Epithelial cell of proximal tubule (primary cell): ENCODE data around the gene SORCS3. TPM values are rescaled to one million over a fixed set of nuclear protein-coding genes. Genes with fewer than 3 reads are reported as not detected.

ENCODE experiments used
- DNase-seq: peaks from one replicate; pipeline ENCODE4 v3.0.0-alpha.2; 2011; ENCODE audit warnings: low read depth
- H3K4me3 ChIP-seq: 2 replicates; pipeline ENCODE4 v1.5.1; 2011; ENCODE audit warnings: low read depth, mild to moderate bottlenecking, low read length
- total RNA-seq: library from RNA; depleted of rRNA; stranded (reverse); fragments of >200 nt; gene quantifications from 2 replicates; pipeline ENCODE4 v1.2.3, GENCODE V29; 2015
- TF ChIP-seq, protein P1 (sequence below): conservative IDR thresholded peaks from 2 replicates; pipeline ENCODE4 v1.5.1; 2012; ENCODE audit warnings: low read depth, mild to moderate bottlenecking, low read length

The SORCS3 gene
- total RNA-seq, 1 donor from 2014 or later = 0.06 TPM

DNA sequence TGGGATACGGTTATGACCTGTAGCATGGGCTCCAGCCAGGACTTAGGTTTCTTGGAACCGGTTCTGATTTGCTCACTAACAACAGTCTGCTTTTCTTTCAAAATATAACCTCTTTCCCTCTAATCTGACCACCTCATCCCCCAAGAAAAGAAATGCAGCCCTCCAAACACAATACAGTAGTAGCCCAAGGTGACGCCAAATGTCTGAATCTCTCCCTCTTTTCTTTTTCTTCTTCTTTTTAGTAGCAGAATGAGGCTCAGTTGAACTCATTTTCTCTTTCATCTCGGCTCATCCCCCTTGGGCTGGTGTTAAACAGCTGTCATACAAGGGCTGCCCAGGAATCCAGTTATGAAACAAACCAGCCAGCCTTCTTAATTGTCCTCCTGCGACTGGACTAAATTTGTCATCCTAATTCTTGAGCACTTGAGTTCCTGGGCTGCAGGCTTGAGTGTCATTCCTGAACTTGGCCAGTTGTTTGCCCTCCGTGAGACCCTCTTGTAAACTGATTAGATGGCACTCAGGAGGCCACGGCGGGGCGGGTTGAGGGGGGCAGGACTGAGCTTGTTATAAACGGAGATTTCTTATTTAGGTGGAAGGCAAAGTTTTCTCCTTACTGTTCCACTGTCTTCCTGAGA, 94.8 kb downstream of the SORCS3 start:
- no peak for DNase-seq
- TF ChIP-seq, protein P1, sequence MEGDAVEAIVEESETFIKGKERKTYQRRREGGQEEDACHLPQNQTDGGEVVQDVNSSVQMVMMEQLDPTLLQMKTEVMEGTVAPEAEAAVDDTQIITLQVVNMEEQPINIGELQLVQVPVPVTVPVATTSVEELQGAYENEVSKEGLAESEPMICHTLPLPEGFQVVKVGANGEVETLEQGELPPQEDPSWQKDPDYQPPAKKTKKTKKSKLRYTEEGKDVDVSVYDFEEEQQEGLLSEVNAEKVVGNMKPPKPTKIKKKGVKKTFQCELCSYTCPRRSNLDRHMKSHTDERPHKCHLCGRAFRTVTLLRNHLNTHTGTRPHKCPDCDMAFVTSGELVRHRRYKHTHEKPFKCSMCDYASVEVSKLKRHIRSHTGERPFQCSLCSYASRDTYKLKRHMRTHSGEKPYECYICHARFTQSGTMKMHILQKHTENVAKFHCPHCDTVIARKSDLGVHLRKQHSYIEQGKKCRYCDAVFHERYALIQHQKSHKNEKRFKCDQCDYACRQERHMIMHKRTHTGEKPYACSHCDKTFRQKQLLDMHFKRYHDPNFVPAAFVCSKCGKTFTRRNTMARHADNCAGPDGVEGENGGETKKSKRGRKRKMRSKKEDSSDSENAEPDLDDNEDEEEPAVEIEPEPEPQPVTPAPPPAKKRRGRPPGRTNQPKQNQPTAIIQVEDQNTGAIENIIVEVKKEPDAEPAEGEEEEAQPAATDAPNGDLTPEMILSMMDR = no peak
- no peak overlapping the region for H3K4me3 ChIP-seq

DNA sequence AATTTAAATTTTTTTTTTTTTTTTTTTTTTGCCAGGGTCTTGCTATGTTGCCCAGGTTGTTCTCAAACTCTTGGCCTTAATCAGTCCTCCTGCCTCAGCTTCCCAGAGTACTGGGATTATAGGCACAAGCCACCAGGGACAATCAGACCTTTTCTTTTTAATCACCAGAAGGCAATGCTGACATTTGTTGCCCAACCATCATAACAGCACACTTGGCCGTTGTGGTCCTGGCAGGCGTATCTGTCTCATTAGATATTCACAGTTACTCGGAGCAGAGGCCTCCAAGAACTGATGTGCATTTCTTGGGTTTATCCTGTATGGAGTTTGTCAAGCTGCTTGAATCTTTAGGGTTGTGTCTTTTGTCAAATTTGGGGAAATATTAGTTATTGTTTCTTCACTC, 100.0 kb downstream of the SORCS3 start:
- no peak for DNase-seq
- TF ChIP-seq, protein P1 = no peak
- no peak overlapping the region for H3K4me3 ChIP-seq

DNA sequence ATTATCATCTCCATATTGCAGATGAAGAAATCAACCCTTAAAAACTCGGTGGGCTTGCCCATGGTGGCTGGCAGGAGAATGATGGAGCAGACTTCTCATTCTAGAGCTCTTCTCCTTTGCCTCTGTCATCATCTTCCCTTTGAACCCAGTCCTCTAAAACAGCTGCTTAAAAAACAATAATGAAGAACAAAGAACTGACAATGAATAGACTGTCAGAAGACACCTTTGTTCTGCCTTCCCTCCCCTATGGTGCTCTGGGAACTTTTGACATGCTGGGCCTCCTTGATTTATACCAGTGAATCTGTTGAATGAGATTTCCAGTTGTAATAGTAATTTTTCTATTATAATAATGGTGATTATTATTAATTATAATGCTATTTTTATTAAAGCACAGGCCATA, 103.0 kb downstream of the SORCS3 start:
- H3K4me3 ChIP-seq = no peak overlapping the region
- TF ChIP-seq, protein P1 = no peak
- no peak for DNase-seq

DNA sequence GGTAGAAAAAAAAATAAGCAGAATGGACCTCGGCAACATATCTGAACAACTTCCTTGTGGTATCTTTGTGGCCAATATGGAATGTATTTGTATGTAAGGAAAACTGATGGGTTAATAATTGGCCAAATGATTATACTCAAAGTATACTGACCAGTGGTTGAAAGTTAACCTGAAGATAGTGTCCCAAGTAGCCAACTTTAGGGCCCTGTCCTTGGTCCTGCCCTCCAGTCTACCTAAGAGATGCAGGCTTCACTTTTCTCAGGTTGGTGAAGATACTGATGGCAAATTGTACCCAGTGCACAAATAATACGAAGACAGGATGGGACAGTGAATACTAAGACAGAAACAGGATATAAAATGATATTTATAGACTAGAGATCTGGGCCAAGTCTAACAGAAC, 109.2 kb downstream of the SORCS3 start:
- TF ChIP-seq, protein P1 = no peak
- DNase-seq = no peak
- H3K4me3 ChIP-seq = no peak overlapping the region

DNA sequence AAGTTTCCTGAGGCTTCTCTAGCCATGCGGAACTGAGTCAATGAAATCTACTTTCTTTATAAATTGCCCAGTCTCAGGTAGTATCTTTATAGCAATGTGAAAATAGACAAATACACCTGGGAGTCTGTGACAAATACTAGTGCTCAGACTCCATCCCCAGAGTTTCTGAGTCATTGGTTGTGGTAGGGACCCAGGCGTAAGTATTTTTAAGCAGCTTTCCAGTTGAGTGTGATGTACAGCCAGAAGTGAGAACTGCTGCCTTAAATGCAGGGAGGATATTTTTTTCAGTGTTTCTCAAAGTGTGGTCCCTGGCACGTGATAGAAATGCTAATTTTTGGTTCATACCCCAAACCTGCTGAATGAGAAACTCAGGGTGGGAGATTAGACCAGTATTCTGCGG, 121.7 kb downstream of the SORCS3 start:
- no peak for DNase-seq
- H3K4me3 ChIP-seq = no peak overlapping the region
- TF ChIP-seq, protein P1 = no peak

DNA sequence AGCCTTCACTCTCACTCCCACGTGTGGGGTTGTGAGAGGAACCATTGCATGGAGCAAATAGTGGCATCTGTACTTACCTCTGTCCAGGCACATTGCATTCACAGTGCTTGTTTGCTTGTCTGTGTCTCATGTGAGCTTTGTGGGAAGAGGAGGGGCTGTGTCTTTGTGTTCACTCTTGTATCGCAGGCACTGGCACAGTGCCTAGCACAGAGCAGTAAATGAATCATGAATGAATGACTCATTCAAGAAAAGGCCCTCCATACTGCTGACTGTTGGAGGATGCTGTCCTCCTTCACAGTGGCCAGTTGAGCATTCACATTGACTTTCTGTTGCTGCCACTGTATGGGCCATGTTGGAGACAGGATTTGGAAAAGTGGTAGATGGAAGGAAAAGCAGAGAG, 125.3 kb downstream of the SORCS3 start:
- H3K4me3 ChIP-seq = no peak overlapping the region
- TF ChIP-seq, protein P1 = no peak
- peak; percentile 64 for DNase-seq

DNA sequence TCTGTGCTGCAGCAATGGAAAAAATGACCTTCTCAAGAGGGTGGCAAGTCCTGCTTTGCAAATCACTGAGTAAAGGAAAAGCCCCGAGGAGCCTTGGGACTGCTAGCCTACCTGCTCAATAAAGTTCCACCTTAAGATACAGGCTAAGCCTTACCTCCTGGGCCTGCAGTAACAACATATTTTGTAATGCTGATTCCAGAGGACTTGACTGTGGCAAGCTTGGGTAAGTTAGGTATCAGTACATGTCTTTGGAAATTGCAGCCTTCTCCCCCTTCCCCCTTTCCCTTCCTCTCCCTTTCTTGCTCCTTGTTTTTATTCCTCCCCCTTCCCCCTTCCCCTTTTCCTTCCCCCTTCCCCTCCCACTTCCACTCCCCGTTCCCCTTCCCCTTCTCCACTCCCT, 126.2 kb downstream of the SORCS3 start:
- H3K4me3 ChIP-seq = no peak overlapping the region
- no peak for DNase-seq
- TF ChIP-seq, protein P1 = no peak
